ENCODE results near the gene IGF2R. TPM values are rescaled to one million over a fixed set of nuclear protein-coding genes. Genes with fewer than 3 reads are reported as not detected.
A peak's percentile ranks its signal among the peaks of the same experiment; 100 is the strongest.
"Not testable (repeated sequence)": the region's sequence is repeated elsewhere in the genome, so short reads cannot be mapped to it uniquely, and the experiment has no call there.

Gene IGF2R
- total and polyA plus RNA-seq, 8 donors, result 11.0 to 54.0 (median 34.7) TPM

GRCh38 chr6:160137130-160137988, 168.5 kb downstream of the IGF2R start:
- 43 to 47% methylated on average over 12 of the region's 12 CpGs for WGBS, 2 donors
- Histone ChIP-seq H3K4me3 (no peak overlapping the region), H3K27ac (no peak overlapping the region), H3K4me1 (peaks cover 0 to 11% (median 3%) of the 10 kb centered on the region in 3 donors), H3K27me3 (no peaks in the 10 kb centered on the region), H3K36me3 (no peaks in the 10 kb centered on the region), H3K9me3 (no peaks in the 10 kb centered on the region)
- FAIRE-seq, result no peak
- ATAC-seq, result peak; percentile 55 to 68 (median 62)
- intact Hi-C loops (cut with DNase I), result no loop called here
- no peak for TF ChIP-seq CTCF (IDR thresholded peaks at IDR 0.05)
- DNase-seq, result no peak

GRCh38 chr6:160137989-160138835, 169.3 kb downstream of the IGF2R start:
- H3K9me3 ChIP-seq, result no peaks in the 10 kb centered on the region
- H3K4me3 ChIP-seq, result no peak overlapping the region
- no peaks in the 10 kb centered on the region for H3K27me3 ChIP-seq
- peaks cover 0 to 11% (median 3%) of the 10 kb centered on the region in 3 donors for H3K4me1 ChIP-seq
- DNase-seq (peak; percentile 49 to 80 (median 76)), ATAC-seq (peak; percentile 88 to 94 (median 91)), FAIRE-seq (peak; percentile 78)
- intact Hi-C loops (cut with DNase I), result no loop called here
- H3K27ac ChIP-seq, result no peak overlapping the region
- WGBS, 2 donors, result 43 to 49% methylated on average over 8 of the region's 8 CpGs
- peak; percentile 38 to 73 (median 64) for TF ChIP-seq CTCF (IDR thresholded peaks at IDR 0.05)
- no peaks in the 10 kb centered on the region for H3K36me3 ChIP-seq

GRCh38 chr6:160138839-160139419, 170.0 kb downstream of the IGF2R start:
- ATAC-seq (no peak), FAIRE-seq (no peak)
- 82 to 90% methylated on average over 13 of the region's 13 CpGs for WGBS, 2 donors

GRCh38 chr6:160139420-160139851, 170.6 kb downstream of the IGF2R start:
- TF ChIP-seq CTCF (IDR thresholded peaks at IDR 0.05), result no peak
- ATAC-seq (no peak), FAIRE-seq (no peak), DNase-seq (no peak)
- no peak overlapping the region for H3K4me3 ChIP-seq
- intact Hi-C loops (cut with DNase I), result no loop called here
- WGBS, 2 donors, result 91 to 94% methylated on average over 12 of the region's 12 CpGs
- peaks cover 0 to 11% (median 3%) of the 10 kb centered on the region in 3 donors for H3K4me1 ChIP-seq
- H3K27me3 ChIP-seq, result no peaks in the 10 kb centered on the region
- H3K36me3 ChIP-seq, result no peaks in the 10 kb centered on the region
- no peak overlapping the region for H3K27ac ChIP-seq
- no peaks in the 10 kb centered on the region for H3K9me3 ChIP-seq

More at GRCh38 chr6:160138839-160139419, 170.0 kb downstream of the IGF2R start:
- Histone ChIP-seq H3K9me3 (no peaks in the 10 kb centered on the region), H3K27me3 (no peaks in the 10 kb centered on the region), H3K36me3 (no peaks in the 10 kb centered on the region), H3K4me1 (peaks cover 0 to 11% (median 3%) of the 10 kb centered on the region in 3 donors), H3K4me3 (no peak overlapping the region), H3K27ac (no peak overlapping the region)
- intact Hi-C loops (cut with DNase I), result no loop called here
- no peak for TF ChIP-seq CTCF (IDR thresholded peaks at IDR 0.05)
- no peak for DNase-seq

- intact Hi-C loops (cut with DNase I), result loop anchor here in 1 of 3 donors (5.0 kb wide), 1 partner anchor 307 kb away; no protein-coding TSS in a partner anchor
- ATAC-seq, H3K36me3 ChIP-seq, H3K4me3 ChIP-seq, H3K27ac ChIP-seq, DNase-seq, FAIRE-seq, H3K27me3 ChIP-seq, H3K9me3 ChIP-seq: not testable (repeated sequence)
- WGBS, 2 donors, result 77 to 96% methylated on average over 3 of the region's 3 CpGs
- peaks cover 0 to 11% (median 3%) of the 10 kb centered on the region in 3 donors for H3K4me1 ChIP-seq
Observed at GRCh38 chr6:160140493-160140892, 171.6 kb downstream of the IGF2R start.
